GM23338 (cell line): ENCODE measurements around the gene HOXD8. TPM values are rescaled to one million over a fixed set of nuclear protein-coding genes. Genes with fewer than 3 reads are reported as not detected.

Source experiments
- ATAC-seq: fragments of 200-7000 bp; cut with Tn5 transposase; 3 replicates; pipeline ENCODE4 v1.9.1; 2020
- DNase-seq: peaks from one replicate; pipeline ENCODE4 v3.0.0-alpha.2; 2015; ENCODE audit warnings: low spot score
- H2AFZ ChIP-seq: fragments of 200-600 bp; sonication (generic); 2 replicates; pipeline ENCODE4 v1.8.0; 2016; ENCODE audit warnings: antibody characterized with exemption, mild to moderate bottlenecking, moderate library complexity
- H3F3A ChIP-seq: fragments of 200-600 bp; sonication (generic); replicated peaks from 2 replicates; pipeline ENCODE4 v1.8.0; 2017; ENCODE audit warnings: antibody characterized with exemption, mixed run types, low read depth
- H3K27ac ChIP-seq: fragments of 200-600 bp; sonication (generic); 2 replicates; pipeline ENCODE4 v1.6.1; 2016; ENCODE audit warnings: low read depth
- H3K27me3 ChIP-seq: fragments of 200-600 bp; sonication (generic); 2 replicates; pipeline ENCODE4 v1.8.0; 2016; ENCODE audit warnings: mild to moderate bottlenecking, mixed run types, moderate library complexity; ENCODE audit not compliant: insufficient read depth
- H3K36me3 ChIP-seq: fragments of 200-600 bp; sonication (generic); 2 replicates; pipeline ENCODE4 v1.8.0; 2016; ENCODE audit warnings: mild to moderate bottlenecking; ENCODE audit not compliant: insufficient read depth
- H3K4me1 ChIP-seq: fragments of 200-600 bp; sonication (generic); 2 replicates; pipeline ENCODE4 v1.8.0; 2016; ENCODE audit warnings: mild to moderate bottlenecking, moderate library complexity; ENCODE audit not compliant: insufficient read depth
- H3K4me2 ChIP-seq: fragments of 200-600 bp; sonication (generic); 2 replicates; pipeline ENCODE4 v1.7.1; 2017; ENCODE audit warnings: mixed run types
- H3K4me3 ChIP-seq: fragments of 200-600 bp; sonication (generic); 2 replicates; pipeline ENCODE4 v1.6.1; 2016; ENCODE audit warnings: mixed run types
- H3K79me2 ChIP-seq: fragments of 200-600 bp; sonication (generic); replicated peaks from 2 replicates; pipeline ENCODE4 v1.8.0; 2017; ENCODE audit warnings: mild to moderate bottlenecking; ENCODE audit not compliant: insufficient read depth
- H3K9me2 ChIP-seq: fragments of 200-600 bp; sonication (generic); 2 replicates; pipeline ENCODE4 v1.8.0; 2017; ENCODE audit not compliant: insufficient read depth
- H4K20me1 ChIP-seq: fragments of 200-600 bp; sonication (generic); replicated peaks from 2 replicates; pipeline ENCODE4 v1.8.0; 2017; ENCODE audit warnings: mild to moderate bottlenecking; ENCODE audit not compliant: insufficient read depth
- H3K27ac Mint-ChIP-seq: 2 replicates; pipeline ENCODE4 v1.8.0; 2020; ENCODE audit warnings: inconsistent platforms, mild to moderate bottlenecking, moderate library complexity, mixed read lengths
- H3K27me3 Mint-ChIP-seq: 3 replicates; pipeline ENCODE4 v1.8.0; 2022; ENCODE audit warnings: low read depth, mild to moderate bottlenecking, moderate library complexity, mixed read lengths, inconsistent platforms; ENCODE audit not compliant: insufficient read depth, poor library complexity
- H3K36me3 Mint-ChIP-seq: 3 replicates; pipeline ENCODE4 v1.8.0; 2021; ENCODE audit warnings: low read depth, mild to moderate bottlenecking, inconsistent platforms, moderate library complexity, mixed read lengths
- H3K4me1 Mint-ChIP-seq: 3 replicates; pipeline ENCODE4 v1.8.0; 2020; ENCODE audit warnings: mild to moderate bottlenecking, inconsistent platforms, mixed read lengths
- H3K4me3 Mint-ChIP-seq: 3 replicates; pipeline ENCODE4 v1.8.0; 2021; ENCODE audit warnings: moderate library complexity, mild to moderate bottlenecking, inconsistent platforms, mixed read lengths
- H3K9me3 Mint-ChIP-seq: 3 replicates; pipeline ENCODE4 v1.8.0; 2020; ENCODE audit warnings: moderate library complexity, mild to moderate bottlenecking, inconsistent platforms, mixed read lengths
- CREB1 ChIP-seq: fragments of 250-450 bp; sonication (Bioruptor Pico); IDR thresholded peaks from 2 replicates; pipeline ENCODE4 v1.5.0; 2020; ENCODE audit warnings: low read depth, mild to moderate bottlenecking, moderate library complexity
- CTCF ChIP-seq, 2 experiments: fragments of 200-600 bp in 1 of 2; sonication (generic) in 1 of 2; conservative IDR thresholded peaks; 2 replicates each; pipeline versions ENCODE4 v1.5.1 to v1.6.1; 2016 to 2017; ENCODE audit warnings: antibody characterized with exemption in 2 of 2, low read depth in 2 of 2, mild to moderate bottlenecking in 2 of 2, moderate library complexity in 1 of 2
- ETS1 ChIP-seq: IDR thresholded peaks from 2 replicates; pipeline ENCODE4 v1.6.1; 2016; ENCODE audit warnings: antibody characterized with exemption
- EZH2 ChIP-seq: fragments of 200-600 bp; sonication (generic); IDR thresholded peaks from one replicate; pipeline ENCODE4 v1.8.0; 2017; ENCODE audit warnings: antibody characterized with exemption, mild to moderate bottlenecking, low read depth; ENCODE audit not compliant: unreplicated experiment
- EZH2phosphoT487 ChIP-seq: fragments of 200-600 bp; sonication (generic); IDR thresholded peaks from one replicate; pipeline ENCODE4 v1.8.1; 2018; ENCODE audit warnings: antibody characterized with exemption; ENCODE audit not compliant: unreplicated experiment
- JUNB ChIP-seq: IDR thresholded peaks from one replicate; pipeline ENCODE4 v1.6.1; 2016; ENCODE audit warnings: antibody characterized with exemption; ENCODE audit not compliant: unreplicated experiment
- NANOG ChIP-seq: IDR thresholded peaks from 2 replicates; pipeline ENCODE4 v1.6.1; 2016; ENCODE audit warnings: antibody characterized with exemption, borderline replicate concordance
- REST ChIP-seq: IDR thresholded peaks from one replicate; pipeline ENCODE4 v1.6.1; 2018; ENCODE audit warnings: antibody characterized with exemption; ENCODE audit not compliant: unreplicated experiment
- ZNF114 ChIP-seq: fragments of 250-450 bp; sonication (Bioruptor Pico); IDR thresholded peaks from 2 replicates; pipeline ENCODE4 v1.5.0; 2020; ENCODE audit warnings: mild to moderate bottlenecking, moderate library complexity
- polyA plus RNA-seq: library from polyadenylated mRNA; unstranded; fragments of >200 nt; fragmentation: Nextera tagmentation; extraction: Ambion mirVana; gene quantifications from 2 replicates; pipeline ENCODE4 v1.2.1, GENCODE V29; 2016
- total RNA-seq: library from RNA; depleted of rRNA; stranded (reverse); fragments of >200 nt; shearing (Covaris generic); gene quantifications from 2 replicates; pipeline ENCODE4 v1.2.3, GENCODE V29; 2014

Gene HOXD8
- total and polyA plus RNA-seq, 2 experiments from 2014 or later: not detected

GRCh38 chr2:176174382-176174823 is 44.9 kb downstream of the HOXD8 start:
- H3K36me3 Mint-ChIP-seq: no peaks in the 10 kb centered on the region
- peaks cover 55% of the 10 kb centered on the region for H3K4me1 Mint-ChIP-seq
- H3K27me3 Mint-ChIP-seq: peaks cover 100% of the 10 kb centered on the region
- H3K9me2 ChIP-seq: no peaks in the 10 kb centered on the region
- H3K9me3 Mint-ChIP-seq: peaks cover 3% of the 10 kb centered on the region; the same call in 2 of the 3 replicates
- H3K36me3 ChIP-seq: no peaks in the 10 kb centered on the region; the same call in 1 of the 2 replicates
- ATAC-seq (no peak), DNase-seq (no peak)
- TF ChIP-seq REST: no peak
- TF ChIP-seq EZH2: peak; percentile 72
- peaks cover 100% of the 10 kb centered on the region for H3K27me3 ChIP-seq
- H3F3A ChIP-seq: peaks cover 45% of the 10 kb centered on the region
- no peaks in the 10 kb centered on the region for H3K79me2 ChIP-seq
- no peak overlapping the region for H3K27ac Mint-ChIP-seq
- peaks cover 48% of the 10 kb centered on the region for H4K20me1 ChIP-seq
- H3K4me3 ChIP-seq: peak overlapping the region; percentile 57
- H3K27ac ChIP-seq: no peak overlapping the region
- H2AFZ ChIP-seq: no peak overlapping the region
- H3K4me2 ChIP-seq: peak overlapping the region; percentile 84
- peaks cover 56% of the 10 kb centered on the region for H3K4me1 ChIP-seq
- H3K4me3 Mint-ChIP-seq: peak overlapping the region; percentile 68; the same call in 1 of the 3 replicates

GRCh38 chr2:176174824-176175708 is 45.6 kb downstream of the HOXD8 start:
- Histone ChIP-seq H3K79me2 (no peaks in the 10 kb centered on the region), H3K4me3 (peak overlapping the region; percentile 57), H3K27me3 (peaks cover 100% of the 10 kb centered on the region), H2AFZ (peak overlapping the region; percentile 84), H3K4me1 (peaks cover 56% of the 10 kb centered on the region), H3K4me2 (peak overlapping the region; percentile 84), H3F3A (peaks cover 48% of the 10 kb centered on the region), H3K27ac (no peak overlapping the region), H3K36me3 (no peaks in the 10 kb centered on the region; the same call in 1 of the 2 replicates), H4K20me1 (peaks cover 48% of the 10 kb centered on the region), H3K9me2 (no peaks in the 10 kb centered on the region)
- H3K36me3 Mint-ChIP-seq: no peaks in the 10 kb centered on the region
- no peak for TF ChIP-seq CTCF (conservative IDR thresholded peaks at IDR 0.05; ENCODE audit: low read depth in 2 of 2)
- TF ChIP-seq EZH2phosphoT487: peak; percentile 67
- no peak for TF ChIP-seq ETS1
- TF ChIP-seq REST: no peak
- TF ChIP-seq CREB1: no peak
- TF ChIP-seq NANOG: no peak
- TF ChIP-seq ZNF114 (CRISPR knock-in tag): no peak
- peak; percentile 85 for TF ChIP-seq EZH2
- no peak for TF ChIP-seq JUNB
- DNase-seq (peak; percentile 85), ATAC-seq (peak; percentile 37)
- H3K4me3 Mint-ChIP-seq: peak overlapping the region; percentile 68
- peaks cover 55% of the 10 kb centered on the region for H3K4me1 Mint-ChIP-seq
- peaks cover 100% of the 10 kb centered on the region for H3K27me3 Mint-ChIP-seq
- H3K27ac Mint-ChIP-seq: no peak overlapping the region
- peaks cover 3% of the 10 kb centered on the region; the same call in 2 of the 3 replicates for H3K9me3 Mint-ChIP-seq
